Stimulated activated naive CD4-positive, alpha-beta T cell (primary cell): Measurements from ENCODE around the gene HIF1A.
"Not testable (repeated sequence)": the region's sequence is repeated elsewhere in the genome, so short reads cannot be mapped to it uniquely, and the experiment has no call there.

Experiments
- DNase-seq, 6 experiments: peaks; one replicate each; lab custom pipeline; 2025; lab: John Stamatoyannopoulos, UW

Gene HIF1A

GRCh38 chr14:61749264-61749663, 54.0 kb downstream of the HIF1A start:
- DNase-seq, result no peak

GRCh38 chr14:61749867-61750266, 54.6 kb downstream of the HIF1A start:
- no peak for DNase-seq

- peak; percentile 30 to 70 (median 62) for DNase-seq
Observed at GRCh38 chr14:61750708-61751474, 55.6 kb downstream of the HIF1A start.

DNA sequence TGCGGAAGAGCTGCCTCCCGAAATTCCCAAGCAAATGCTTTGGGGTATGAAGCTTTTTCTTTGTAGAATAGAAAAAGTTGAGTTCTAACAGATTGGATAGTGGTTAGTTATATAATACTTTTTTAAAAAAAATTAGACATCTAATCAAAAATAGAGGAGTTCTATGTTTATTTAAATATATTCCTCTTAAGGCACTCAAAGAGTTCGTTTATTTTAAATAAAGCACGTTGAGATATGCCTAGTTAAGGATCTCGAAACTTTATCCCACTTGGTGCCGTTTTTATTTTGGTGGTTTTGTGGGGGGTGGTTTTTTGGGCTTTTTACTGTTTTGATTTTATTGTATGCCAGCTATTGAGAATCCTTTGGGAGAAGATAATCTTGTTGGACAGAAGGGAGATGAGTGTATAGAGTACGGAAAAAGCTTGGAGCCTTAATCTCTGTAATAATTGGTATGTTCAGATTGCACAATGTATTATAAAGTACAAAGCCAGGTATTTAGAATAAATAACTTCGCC, 56.2 kb downstream of the HIF1A start:
- no peak for DNase-seq

DNA sequence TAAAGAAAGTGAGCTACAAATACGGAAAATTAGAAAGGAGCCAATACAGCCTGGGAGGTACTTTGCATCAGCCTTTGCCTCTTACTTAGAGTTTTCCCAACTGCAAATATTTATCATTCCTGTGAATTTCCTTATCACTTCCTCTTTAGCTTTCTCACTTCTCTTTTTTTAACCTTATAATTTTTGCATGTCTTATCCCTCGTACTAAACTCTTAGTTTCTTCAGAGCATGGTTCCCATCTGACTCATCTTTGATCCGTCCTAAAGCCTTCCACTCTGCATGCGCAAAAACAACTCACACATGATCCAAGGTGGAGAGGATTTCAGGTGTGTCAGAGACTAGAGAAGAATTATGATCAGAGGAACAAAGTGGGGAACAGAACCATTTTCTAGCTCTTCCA, 57.3 kb downstream of the HIF1A start:
- no peak for DNase-seq

- no peak for DNase-seq
Observed at GRCh38 chr14:61753631-61754030, 58.3 kb downstream of the HIF1A start.

DNA sequence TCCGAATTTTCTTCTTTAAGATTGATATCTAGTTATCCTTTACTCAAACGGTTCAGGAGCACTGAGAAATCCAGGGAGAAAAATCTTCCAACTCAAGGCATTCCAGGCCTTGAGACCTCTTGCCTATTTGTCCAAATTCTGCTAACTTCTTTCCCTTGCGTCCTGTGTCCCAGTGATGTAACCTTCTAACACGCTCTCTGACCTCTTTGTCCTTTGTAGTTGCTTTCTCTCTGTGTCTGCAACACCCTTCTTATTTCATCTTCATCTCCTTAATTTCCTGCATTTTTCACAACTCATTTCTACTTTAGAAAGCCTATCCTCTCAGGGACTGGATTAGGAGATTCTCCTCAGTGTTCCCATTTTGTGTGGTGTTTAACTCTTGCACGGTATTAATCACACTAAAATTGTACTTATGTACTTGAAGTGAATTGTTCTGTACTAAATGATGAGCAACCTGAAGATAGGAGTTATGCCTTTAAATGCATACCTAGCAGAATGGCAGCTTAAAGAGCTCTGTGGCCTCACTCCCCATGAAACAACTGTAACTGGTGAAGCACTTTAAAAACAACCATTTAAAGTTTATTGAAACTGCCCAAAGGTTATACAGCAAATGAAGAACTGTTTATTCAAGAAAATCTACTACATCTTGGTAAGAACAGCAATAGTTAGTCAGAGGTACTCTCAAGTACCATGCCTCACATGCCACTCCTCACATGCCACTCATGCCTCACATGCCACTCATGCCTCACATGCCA, 59.5 kb downstream of the HIF1A start:
- no peak for DNase-seq

DNA sequence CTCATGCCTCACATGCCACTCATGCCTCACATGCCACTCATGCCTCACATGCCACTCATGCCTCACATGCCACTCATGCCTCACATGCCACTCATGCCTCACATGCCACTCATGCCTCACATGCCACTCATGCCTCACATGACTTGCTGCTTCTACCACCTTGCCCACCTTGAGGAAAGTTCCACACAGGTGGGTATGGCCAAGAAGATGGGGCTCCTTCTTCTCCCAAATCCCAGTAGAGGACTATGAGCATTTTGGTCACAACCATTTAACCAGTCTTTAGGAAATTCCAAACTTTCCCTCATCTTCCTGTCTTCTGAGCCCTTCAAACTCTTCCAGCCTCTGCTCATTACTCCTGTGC, 60.0 kb downstream of the HIF1A start:
- not testable (repeated sequence) for DNase-seq

DNA sequence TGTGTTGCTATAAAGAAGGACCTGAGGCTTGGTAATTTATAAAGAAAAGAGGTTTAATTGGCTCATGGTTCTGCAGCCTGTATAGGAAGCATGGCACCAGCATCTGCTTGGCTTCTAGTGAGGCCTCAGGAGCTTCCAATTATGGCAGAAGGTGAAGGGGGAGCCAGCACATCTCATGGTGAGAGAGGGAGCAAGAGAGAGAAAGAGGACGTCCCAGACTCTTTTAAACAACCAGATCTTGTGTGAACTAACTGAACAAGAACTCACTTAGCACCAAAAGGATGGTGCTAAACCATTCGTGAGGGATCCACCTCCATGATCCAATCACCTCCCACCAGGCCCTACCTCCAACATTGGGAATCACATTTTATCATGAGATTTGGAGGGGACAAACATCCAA, 60.8 kb downstream of the HIF1A start:
- DNase-seq, result no peak

DNA sequence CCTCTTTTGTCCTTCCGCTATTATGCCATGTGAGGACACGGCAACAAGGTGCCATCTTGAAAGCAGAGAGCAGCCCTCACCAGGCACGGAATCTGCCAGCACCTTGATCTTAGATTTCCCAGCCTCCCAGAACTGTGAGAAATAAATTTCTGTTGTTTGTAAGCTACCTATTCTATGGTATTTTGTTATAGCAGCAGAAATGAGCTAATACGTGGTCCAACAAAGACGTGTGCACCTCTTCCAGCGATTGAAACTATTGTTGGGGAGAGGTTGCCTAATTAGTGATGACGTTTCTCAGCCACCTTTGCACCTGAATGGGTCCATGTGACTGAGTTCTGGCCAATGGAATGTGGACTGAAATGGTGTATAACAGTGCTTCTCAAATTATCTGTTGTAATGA, 64.6 kb downstream of the HIF1A start:
- no peak for DNase-seq

GRCh38 chr14:61761557-61761956, 66.2 kb downstream of the HIF1A start:
- no peak for DNase-seq

GRCh38 chr14:61761959-61762786, 66.9 kb downstream of the HIF1A start, which contains the start of gene SNAPC1:
Gene SNAPC1 (plus strand): TSS chr14:61762420. CDS start chr14:61762461, 41 bp downstream.
- peak; percentile 92 to 98 (median 96) for DNase-seq

DNA sequence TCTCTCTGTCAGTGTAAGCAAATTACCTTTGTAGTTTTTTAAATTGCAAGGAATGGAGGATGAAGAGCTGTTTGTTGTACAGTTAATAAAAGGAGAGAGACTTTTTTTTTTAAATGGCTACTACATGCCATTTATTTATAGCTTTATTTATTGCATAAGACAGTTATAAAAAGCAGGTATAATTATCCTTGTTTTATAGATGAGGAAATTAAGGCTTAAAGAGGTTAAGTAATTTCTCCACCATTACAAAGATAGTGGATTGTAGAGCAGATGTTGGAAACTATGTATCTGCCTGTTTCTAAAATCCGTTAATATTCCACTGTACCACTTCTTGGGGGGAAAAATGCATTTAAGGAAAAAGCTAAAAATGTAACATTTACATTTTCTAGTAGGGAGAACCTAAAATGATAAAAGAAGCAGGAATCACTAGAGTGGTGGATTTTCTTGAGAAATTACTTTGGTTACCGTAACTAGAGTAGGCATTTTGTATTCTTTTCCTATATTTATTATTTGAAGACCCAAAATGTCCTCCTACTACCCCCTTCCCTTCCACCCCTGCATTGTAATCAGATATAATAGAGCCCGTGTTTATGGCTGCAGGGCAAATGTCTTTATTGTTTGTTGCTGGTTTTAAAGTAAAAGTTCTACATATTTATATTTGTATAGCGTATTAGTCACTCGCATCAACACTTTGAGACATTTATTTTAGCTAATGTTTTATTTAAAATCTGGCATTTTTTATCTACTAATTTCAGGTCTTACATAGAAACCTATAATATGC, 69.2 kb downstream of the HIF1A start:
- DNase-seq, result no peak

DNA sequence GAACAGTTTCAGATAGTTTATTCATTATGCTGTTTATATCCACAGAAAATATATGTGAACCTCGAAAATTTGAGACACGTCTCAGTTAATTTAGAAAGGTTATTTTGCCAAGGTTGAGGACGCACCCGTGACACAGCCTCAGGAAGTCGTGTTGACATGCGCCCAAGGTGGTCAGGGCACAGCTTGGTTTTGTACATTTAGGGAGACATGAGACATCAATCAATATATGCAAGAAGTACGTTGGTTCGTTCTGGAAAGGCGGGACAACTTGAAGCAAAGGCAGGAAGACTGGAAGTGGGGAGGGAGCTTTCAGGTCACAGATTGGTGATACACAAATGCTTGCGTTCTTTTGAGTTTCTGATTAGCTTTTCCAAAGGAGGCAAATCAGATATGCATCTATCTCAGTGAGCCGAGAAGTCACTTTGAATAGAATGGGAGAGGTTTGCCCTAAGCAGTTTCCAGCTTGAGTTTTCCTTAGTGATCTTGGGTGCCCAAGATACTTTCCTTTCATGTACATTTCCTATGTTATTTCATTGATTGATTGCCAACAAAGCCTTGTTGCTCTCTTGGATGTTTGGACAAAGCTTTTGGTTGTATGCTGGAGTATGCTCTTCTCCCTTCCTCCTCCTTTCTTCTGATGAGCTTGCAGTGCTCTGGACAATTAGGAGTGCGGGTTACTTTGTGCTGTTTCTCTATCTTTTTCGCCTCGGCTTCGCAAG, 70.1 kb downstream of the HIF1A start:
- no peak for DNase-seq

DNA sequence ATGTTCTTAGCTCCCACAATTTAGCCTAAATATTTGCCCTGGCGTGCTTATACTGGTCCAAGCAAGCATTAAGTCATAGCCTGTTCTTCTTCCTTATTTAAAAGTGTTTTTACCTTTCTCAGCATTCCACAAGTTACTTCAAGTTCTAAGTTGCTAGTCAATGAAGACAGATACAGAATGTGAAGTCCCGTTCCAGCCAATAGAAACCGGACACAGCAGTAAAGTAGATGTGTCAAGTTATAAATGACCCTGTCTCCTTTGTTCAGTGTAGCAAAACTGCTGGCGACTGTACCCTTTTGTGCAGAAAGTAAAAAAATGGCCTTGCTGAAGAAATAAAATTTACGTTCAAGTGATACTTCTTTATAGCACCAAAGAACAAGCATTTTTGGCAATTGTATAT, 70.8 kb downstream of the HIF1A start:
- no peak for DNase-seq

DNA sequence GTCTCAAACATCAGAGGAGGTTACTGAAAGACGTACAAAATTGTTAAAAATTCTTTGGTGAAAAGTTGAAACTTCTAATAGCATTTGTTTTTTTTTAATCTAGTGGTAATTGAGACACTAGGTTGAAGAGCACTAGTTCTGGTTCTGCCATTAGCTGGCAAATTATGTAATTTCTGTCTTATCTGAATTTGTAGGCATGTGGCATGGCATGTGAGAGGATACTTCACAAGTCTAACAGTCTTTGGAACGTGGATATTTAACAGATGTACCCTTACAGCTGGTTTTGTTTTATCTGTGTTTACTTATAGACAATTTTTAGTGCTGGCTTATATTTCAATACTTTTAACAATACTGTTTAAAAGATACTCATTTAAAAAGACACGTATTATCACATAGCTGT, 72.9 kb downstream of the HIF1A start:
- DNase-seq, result no peak

- DNase-seq, result no peak
Observed at GRCh38 chr14:61769893-61770292, 74.6 kb downstream of the HIF1A start.

- no peak for DNase-seq
Observed at GRCh38 chr14:61774861-61775260, 79.5 kb downstream of the HIF1A start.

- DNase-seq, result peak in 3 of 6 experiments; percentile 35 to 55 (median 41)
Observed at GRCh38 chr14:61780125-61780524, 84.8 kb downstream of the HIF1A start.

DNA sequence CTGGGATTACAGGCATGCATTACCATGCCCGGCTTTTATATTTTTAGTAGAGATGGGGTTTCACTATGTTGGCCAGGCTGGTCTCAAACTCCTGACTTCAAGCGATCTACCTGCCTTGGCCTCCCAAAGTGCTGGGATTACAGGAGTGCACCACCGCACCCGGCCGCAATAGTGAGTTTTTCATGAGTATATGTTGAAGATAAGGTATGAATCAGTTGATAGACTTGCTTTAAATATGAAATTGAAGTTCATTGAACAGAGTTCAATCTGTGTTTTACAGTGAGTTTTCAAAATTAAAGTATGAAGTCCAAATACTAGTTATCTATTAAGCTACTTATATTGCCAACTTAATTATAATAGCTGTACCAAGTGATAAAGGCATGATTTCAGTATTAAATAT, 102.0 kb downstream of the HIF1A start:
- no peak for DNase-seq
